Activated CD4-positive, alpha-beta T cell treated with anti-CD3 and anti-CD28 coated beads, Interleukin-2, amount 50 U/mL, for 1 hour (primary cell): ENCODE measurements around the gene ARHGEF39.
"Not testable (repeated sequence)": the region's sequence is repeated elsewhere in the genome, so short reads cannot be mapped to it uniquely, and the experiment has no call there.

Experiments used
- DNase-seq: peaks from one replicate; pipeline ENCODE4 v3.0.0-alpha.2; 2020

The ARHGEF39 gene

DNA sequence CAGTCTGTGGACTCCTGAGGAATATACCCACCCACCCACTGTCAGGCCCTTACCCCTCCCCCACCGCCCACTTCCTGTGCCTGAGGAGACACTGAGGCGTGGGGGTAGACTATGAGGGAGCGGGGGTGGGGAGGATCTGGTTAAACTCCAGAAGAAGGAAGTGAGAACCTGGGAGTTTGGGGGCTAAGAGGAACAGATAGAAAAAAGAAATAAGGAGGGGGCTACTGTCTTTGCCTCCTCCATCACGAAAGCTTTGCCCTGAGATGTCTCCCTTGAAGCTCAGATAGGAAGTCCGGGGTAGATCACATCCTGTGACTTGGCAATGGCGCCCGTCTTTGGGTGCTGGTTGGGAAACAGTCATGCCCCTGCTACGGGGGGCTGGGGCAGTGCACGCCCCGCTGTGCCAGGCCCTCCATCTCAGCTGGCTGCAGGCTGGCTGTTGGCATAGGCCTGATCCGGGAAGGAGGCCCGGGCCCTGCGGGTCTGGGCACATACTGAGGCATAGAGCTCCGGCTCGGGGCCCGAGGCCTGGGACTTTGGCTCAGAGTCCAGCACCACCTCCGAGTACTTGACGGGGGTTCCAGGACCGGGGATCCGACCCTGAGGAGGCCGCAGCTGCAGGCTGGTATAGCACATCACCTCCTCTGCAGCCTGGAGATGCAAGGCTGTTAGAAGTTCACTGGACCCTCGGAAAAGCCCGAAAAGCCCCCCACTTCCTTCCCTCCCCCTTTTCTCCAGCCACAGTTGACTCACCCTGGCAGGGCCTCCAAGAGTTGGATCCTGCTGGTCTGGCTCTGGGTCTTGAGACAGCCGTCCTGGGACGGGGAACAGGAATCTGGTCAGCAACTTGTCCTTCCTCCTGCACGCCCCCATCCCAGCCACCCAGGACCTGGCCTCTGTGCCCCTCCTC is 15.3 kb downstream of the ARHGEF39 start:
- peak; percentile 35 for DNase-seq

DNA sequence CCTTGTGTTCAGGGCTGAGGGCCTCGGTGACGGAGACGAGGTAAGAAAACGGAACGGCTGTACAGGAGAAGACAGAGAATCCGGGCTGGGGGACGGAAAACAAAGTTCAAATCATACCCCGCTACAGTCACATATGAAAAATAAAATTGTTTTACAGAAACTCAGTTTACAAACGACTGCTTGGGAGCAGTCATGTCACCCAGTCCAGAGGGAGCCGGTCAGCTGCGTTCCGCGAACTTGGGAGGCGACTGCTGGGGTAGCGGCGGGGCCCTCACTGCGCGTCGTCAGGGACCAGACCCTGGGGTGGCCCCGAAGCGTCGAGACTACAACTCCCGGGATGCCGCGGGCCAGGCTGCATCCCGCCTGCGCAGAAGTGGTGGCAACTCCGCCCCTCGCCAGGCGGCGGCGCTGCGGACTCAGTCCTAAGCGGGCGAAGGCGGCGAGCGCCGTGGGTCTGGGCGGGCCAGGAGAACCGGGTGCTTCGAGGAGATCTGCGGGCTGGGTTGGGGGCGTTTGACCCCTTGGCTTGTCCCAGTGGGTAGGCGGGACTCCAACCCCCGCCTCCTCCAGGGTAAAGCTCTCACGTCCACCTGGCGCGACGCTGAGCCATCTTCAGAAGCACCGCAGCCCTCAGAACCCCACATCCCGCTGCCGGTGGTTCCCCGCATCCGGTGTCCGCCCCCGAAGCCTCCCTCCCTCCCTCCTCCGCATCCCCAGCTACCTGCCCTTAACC is 18.3 kb downstream of the ARHGEF39 start:
- peak; percentile 90 for DNase-seq

DNA sequence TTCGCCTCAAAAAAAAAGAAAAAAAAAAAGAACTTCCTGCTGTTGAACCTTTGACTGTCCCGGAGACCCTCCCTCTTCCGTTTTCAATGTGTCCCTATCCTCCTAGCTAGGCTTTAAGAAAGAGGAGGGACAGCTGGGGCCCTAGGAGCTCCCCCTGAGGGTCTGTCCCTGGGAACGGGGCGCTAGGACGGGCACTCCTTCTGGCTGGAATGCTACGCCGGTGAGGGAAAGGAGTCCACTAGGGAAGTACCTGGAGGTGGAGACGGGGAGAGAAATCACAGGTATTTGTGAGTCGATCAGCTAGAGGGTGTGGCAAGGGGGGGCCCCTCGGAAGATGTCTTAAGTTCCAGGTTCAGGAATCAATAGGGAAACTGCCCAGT is 18.9 kb downstream of the ARHGEF39 start:
- no peak for DNase-seq

DNA sequence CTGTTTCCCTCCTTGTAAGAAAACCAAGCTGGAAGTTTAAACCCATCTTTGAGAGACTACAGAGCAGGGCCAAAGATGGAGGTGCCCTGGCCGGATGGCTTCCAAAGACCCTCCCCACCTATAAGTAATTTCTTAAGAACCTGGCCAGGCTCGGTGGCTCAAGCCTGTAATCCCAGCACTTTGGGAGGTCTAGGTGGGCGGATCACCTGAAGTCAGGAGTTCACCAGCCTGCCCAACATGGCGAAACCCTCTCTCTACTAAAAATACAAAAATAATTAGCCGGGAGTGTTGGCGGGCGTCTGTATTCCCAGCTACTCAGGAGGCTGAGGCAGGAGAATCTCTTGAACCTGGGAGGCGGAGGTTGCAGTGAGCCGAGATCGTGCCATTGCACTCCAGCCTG is 19.3 kb downstream of the ARHGEF39 start:
- DNase-seq: not testable (repeated sequence)

DNA sequence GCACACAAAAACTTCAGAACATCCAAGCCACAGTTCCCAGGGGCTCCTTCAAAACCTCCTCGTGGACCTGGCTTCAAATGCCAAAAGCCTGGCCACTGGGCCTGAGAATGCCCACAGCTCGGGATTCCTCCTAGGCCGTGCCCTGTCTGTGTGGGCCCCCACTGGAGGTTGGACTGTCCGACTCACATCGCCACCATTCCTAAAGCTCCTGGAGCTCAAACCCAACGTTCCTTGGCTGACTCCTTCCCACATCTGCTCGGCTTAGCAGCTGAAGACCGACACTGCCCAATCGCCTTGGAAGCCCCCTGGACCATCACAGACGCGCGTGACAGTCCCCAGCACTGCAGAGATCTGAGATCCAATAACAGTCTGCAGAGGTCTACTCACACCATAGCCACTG is 21.9 kb downstream of the ARHGEF39 start:
- no peak for DNase-seq

GRCh38 chr9:35641478-35641877 is 23.5 kb downstream of the ARHGEF39 start:
- DNase-seq: not testable (repeated sequence)

- DNase-seq: not testable (repeated sequence)
Measured at GRCh38 chr9:35640431-35640830, 24.6 kb downstream of the ARHGEF39 start.

- no peak for DNase-seq
Measured at GRCh38 chr9:35639631-35640030, 25.4 kb downstream of the ARHGEF39 start.

GRCh38 chr9:35639225-35639624 is 25.8 kb downstream of the ARHGEF39 start:
- DNase-seq: not testable (repeated sequence)

DNA sequence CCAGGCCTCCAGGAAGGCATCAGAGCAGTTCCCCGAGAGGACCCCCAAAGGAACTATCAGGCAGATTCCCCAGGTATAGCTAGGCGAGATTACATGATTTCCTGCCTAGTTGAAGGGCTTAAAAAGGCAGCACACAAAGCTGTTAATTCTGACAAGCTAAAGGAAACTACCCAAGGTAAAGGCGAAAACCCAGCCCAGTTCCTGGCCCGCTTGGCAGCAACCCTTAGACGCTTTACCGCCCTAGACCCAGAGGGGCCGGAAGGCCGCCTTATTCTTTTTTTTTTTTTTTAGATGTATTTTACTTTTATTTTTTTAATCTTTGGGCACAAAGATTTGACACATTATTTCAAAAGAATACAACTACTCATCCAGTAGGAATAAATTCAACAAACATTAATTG is 26.2 kb downstream of the ARHGEF39 start:
- DNase-seq: not testable (repeated sequence)

DNA sequence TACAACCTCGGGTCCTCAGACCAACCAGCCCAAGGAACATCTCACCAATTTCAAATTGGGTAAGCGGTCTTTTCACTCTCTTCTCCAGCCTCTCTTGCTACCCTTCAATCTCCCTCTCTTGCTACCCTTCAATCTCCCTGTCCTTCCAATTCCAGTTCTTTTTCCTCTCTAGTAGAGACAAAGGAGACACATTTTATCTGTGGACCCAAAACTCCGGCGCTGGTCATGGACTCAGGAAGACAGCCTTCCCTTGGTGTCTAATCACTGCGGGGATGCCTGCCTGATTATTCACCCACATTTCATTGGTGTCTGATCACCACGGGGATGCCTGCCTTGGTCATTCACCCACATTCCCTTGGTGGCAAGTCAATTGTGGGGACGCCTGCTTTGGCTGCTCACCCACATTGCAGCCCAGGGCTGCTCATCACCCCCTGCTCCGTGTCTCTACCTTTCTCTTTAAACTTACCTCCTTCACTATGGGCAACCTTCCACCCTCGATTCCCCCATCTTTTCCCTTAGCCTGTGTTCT is 27.5 kb downstream of the ARHGEF39 start:
- DNase-seq: not testable (repeated sequence)

DNA sequence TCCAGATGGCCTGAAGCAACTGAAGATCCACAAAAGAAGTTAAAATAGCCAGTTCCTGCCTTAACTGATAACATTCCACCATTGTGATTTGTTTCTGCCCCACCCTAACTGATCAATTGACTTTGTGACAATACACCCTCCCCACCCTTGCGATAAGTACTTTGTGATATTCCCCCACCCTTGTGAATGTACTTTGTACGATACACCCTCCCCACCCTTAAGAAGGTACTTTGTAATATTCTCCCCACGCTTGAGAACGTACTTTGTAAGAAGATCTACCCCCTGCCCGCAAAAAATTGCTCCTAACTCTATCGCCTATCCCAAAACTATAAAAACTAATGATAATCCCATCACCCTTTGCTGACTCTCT is 28.1 kb downstream of the ARHGEF39 start:
- not testable (repeated sequence) for DNase-seq

DNA sequence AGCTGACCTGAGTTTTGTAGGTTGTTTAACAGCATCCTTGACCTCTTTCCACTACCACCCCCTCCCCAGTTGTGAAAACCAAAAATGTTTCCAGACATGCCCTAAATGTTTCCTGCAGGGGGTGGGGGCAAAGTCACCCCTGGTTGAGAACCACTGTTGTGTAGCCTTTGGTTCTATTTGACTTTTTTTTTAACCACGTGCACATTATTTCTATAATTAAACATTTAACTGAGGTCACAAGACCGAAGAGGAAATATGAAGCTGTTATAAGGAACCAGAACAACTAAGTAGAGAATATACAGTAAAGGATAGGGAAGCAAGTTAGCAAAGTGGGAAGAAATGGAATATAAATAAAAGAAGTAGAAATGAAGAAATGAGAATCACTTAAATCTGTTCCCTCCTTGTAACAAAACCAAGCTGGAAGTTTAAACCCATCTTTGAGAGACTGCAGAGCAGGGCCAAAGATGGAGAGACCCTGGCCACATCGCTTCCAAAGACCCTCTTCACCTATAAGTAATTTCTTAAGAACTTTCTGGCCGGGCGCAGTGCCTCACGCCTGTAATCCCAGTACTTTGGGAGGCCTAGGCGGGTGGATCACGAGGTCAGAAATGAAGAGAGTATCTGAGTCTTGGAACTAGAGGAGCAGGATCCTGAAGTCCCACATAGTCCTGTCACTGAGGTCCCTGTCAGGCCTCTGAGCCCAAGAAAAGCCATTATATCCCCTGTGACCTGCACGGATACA is 28.7 kb downstream of the ARHGEF39 start:
- no peak for DNase-seq

DNA sequence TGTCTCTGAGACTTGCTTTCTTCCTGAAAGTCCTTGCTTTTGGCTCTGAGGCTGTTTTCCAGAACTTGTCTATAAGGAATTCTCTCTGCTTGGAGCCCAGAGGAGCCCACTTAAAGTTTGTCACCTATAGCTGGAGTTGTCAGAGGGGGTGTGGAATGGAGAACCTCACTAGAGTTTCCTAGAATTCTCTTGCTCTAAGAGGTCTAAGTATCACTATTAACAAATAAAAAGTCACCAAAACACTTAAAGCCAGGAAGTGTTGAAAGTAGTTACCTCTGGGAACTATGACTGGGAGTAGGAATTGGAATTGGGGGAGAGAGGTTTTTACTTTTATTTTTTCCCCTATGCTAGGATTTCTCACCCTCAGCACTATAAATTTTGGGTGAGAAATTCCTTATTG is 29.3 kb downstream of the ARHGEF39 start:
- no peak for DNase-seq

GRCh38 chr9:35629597-35629996 is 35.4 kb downstream of the ARHGEF39 start:
- no peak for DNase-seq

DNA sequence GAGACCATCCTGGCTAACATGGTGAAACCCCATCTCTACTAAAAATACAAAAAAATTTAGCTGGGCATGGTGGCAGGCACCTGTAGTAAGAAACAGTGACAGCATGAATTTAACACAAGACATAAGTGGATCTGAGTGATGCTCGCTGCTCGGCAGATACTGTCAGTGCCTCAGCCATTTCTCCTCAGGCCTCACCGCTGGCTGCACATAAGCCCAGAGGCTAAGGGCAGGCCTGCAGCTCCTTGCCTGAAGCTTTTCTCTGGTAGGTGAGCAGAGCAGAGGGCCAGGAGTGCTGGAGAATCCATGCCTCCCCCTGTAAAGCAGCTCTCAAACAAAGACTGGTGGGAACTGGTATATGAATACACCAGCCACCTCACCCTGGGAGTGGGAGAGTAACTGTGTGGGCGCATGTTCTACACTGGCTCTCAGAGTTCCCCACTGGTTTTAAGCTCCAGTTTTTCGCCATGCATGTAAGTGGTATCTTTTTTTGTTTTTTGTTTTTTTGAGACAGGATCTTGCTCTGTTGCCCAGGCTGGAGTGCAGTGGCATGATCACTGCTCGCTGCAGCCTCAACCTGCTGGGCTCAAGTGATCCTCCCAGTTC is 36.5 kb downstream of the ARHGEF39 start:
- DNase-seq: no peak

- DNase-seq: no peak
Measured at GRCh38 chr9:35627575-35627974, 37.4 kb downstream of the ARHGEF39 start.

DNA sequence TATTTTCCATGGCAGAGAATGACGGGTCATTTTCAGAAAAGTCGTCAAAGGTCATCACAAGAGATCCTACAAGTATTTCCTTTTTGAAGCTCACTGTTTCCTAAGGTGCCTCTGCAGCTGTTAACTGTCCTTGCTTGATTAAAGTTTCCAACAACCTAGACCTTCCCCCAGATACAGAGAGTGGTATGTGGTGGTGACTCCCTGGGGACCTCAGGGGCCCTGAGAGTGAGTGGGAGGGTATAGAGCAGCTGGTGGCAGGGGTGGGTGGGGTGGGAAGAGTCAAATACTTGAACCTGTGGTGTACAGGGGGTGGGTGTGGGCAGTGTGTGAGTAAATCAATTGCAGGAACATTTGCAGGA is 45.2 kb downstream of the ARHGEF39 start:
- no peak for DNase-seq

GRCh38 chr9:35618854-35619799 is 45.9 kb downstream of the ARHGEF39 start:
- DNase-seq: no peak

DNA sequence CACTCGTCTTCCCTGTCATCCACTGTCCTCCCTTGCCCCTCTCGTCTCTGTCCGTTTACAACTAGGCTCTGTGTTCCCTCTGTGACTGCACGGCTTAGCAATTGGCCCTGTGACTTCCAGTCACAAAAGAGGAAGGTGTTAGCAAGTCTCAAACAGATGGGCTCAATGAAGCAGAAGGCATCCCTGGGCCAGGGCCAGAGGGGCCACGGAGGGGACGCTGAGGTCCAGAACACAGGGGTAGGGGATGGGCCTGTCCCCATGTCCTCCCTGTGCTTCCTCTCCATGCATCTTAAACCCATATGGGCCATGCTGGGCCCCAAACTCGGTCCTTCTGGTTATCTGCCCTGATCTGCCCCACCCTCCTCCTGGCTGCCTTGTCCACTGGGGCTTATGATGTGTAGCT is 46.7 kb downstream of the ARHGEF39 start, which contains the start of gene CD72:
TSS of gene CD72 (minus strand) at position 89 of the 403 bp plus-strand sequence. CDS start 110 bp downstream, outside the sequence.
- no peak for DNase-seq

DNA sequence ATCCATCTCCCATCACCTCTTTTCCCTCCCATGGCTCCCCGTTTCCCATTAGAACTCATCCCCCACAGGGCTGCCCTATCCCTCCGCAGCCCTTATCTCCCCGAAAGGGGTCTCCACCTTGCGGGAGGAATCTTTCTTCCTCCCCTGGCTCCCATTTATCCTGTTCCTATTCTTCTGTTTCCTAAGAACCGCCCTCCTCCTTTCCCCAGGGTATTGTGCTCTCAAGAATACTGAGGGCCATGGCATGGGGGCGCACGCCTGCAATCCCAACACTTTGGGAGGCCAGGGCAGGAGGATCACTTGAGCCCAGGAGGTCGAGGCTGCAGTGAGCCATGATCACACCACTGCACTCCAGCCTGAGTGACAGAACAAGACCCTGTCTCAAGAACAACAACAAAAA is 47.4 kb downstream of the ARHGEF39 start:
- no peak for DNase-seq
